ENCODE results near the gene ALKBH7. TPM values are rescaled to one million over a fixed set of nuclear protein-coding genes. Genes with fewer than 3 reads are reported as not detected.

Gene ALKBH7
- total and polyA plus RNA-seq, 4 experiments from 2014 or later, result 67.4 to 88.1 (median 72.9) TPM

DNA sequence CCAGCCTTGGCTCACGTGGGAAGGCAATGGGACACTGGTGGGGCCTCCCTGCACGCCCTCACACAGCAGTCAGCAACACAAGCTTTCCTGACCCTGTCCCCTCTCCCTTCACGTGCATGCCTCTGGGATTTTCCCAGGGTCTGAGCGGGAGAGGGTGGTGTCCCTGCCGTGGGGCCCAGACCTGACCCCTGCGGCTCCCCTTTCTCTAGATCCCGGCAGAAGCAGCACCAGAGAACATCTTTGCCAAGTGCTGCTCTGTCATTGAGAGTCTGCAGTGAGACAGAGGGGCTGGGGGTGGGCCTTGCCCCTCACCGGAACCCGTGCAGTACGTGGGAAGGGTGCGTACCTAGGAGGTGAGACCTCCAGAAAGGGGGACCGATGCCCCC lies 39.5 kb downstream of the ALKBH7 start:
- ChIA-PET POLR2A (ENCODE audit: partially characterized antibody) (interaction anchor here (0.6 kb wide), 1 partner anchor 11 kb away, joined by 3 read pairs; no protein-coding TSS in a partner anchor), CTCF (ENCODE audit: partially characterized antibody) (interaction anchor here (1.1 kb wide), 1 partner anchor 9 kb away, joined by 3 read pairs; no protein-coding TSS in a partner anchor)
- H3K36me3 Mint-ChIP-seq, result peaks cover 17 to 29% of the 10 kb centered on the region in 2 donors
- H3K36me3 ChIP-seq (ENCODE audit: insufficient read depth, low read length), result peaks cover 28% of the 10 kb centered on the region
- no peaks in the 10 kb centered on the region for H3K4me1 ChIP-seq (ENCODE audit: insufficient read depth, low read length)
- no peaks in the 10 kb centered on the region for H3K9me3 ChIP-seq (ENCODE audit: control insufficient read depth in 1 of 2, low read length in 2 of 2)
- H3K27ac ChIP-seq (ENCODE audit: low read depth, low read length), result no peak overlapping the region
- H3K4me3 Mint-ChIP-seq, result no peak overlapping the region
- H3K4me3 ChIP-seq (ENCODE audit: low read length in 2 of 2), result no peak overlapping the region
- no peak for DNase-seq
- no peaks in the 10 kb centered on the region for H3K27me3 Mint-ChIP-seq
- no peaks in the 10 kb centered on the region for H3K4me1 Mint-ChIP-seq
- intact Hi-C loops (cut with micrococcal nuclease), result no loop called here
- H3K27ac Mint-ChIP-seq, result peak overlapping the region in 1 of 7 donors; percentile 24
- H3K27me3 ChIP-seq (ENCODE audit: insufficient read depth, low read length), result no peaks in the 10 kb centered on the region
- no peaks in the 10 kb centered on the region for H3K9me3 Mint-ChIP-seq

DNA sequence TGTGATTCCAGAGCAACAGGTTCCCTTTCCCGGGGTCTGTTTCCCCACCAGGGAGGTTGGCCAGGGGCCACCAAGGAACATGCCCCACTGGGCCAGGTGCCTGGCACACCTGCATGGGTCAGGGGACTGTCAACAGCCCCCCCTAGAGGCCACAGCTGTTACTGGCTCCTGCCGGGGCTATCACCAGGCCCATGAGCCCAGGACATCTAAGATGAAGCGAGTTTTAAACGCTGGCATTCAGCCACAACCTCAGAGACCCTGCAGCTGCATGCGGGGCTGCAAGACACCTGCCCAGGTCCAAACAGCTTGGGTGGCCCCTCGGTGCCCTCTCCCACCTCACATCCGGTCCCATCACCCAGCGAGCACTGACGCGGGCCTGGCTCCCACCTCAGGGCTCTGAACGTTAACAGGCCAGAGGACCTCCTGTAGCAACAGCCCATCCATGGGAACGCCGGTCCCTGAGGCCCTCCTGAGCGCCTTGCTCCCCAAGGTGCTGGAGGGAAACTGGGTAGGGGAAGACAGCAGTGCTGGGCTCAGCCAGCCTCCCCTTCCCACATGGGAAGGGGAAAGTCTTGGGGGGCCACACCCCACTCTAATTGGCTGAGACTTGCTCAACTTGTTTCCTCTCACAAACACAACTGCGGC lies 40.0 kb downstream of the ALKBH7 start:
- no peak overlapping the region for H3K4me3 ChIP-seq (ENCODE audit: low read length in 2 of 2)
- H3K4me1 Mint-ChIP-seq, result no peaks in the 10 kb centered on the region
- H3K9me3 Mint-ChIP-seq, result peaks cover 0 to 1% (median 0%) of the 10 kb centered on the region in 8 donors
- H3K27me3 Mint-ChIP-seq, result no peaks in the 10 kb centered on the region
- intact Hi-C loops (cut with micrococcal nuclease), result no loop called here
- H3K4me1 ChIP-seq (ENCODE audit: insufficient read depth, low read length), result no peaks in the 10 kb centered on the region
- no peak overlapping the region for H3K27ac Mint-ChIP-seq
- peak; percentile 36 to 53 (median 49) for DNase-seq
- peaks cover 33% of the 10 kb centered on the region for H3K36me3 ChIP-seq (ENCODE audit: insufficient read depth, low read length)
- no peaks in the 10 kb centered on the region for H3K9me3 ChIP-seq (ENCODE audit: control insufficient read depth in 1 of 2, low read length in 2 of 2)
- CTCF ChIA-PET (ENCODE audit: partially characterized antibody), result interaction anchor here (1.1 kb wide), 1 partner anchor 9 kb away, joined by 3 read pairs; no protein-coding TSS in a partner anchor
- H3K36me3 Mint-ChIP-seq, result peaks cover 17 to 31% of the 10 kb centered on the region in 2 donors
- H3K27ac ChIP-seq (ENCODE audit: low read depth, low read length), result no peak overlapping the region
- H3K27me3 ChIP-seq (ENCODE audit: insufficient read depth, low read length), result no peaks in the 10 kb centered on the region
- H3K4me3 Mint-ChIP-seq, result no peak overlapping the region
- POLR2A ChIA-PET (ENCODE audit: partially characterized antibody), result interaction anchor here (0.6 kb wide), 1 partner anchor 11 kb away, joined by 3 read pairs; no protein-coding TSS in a partner anchor

DNA sequence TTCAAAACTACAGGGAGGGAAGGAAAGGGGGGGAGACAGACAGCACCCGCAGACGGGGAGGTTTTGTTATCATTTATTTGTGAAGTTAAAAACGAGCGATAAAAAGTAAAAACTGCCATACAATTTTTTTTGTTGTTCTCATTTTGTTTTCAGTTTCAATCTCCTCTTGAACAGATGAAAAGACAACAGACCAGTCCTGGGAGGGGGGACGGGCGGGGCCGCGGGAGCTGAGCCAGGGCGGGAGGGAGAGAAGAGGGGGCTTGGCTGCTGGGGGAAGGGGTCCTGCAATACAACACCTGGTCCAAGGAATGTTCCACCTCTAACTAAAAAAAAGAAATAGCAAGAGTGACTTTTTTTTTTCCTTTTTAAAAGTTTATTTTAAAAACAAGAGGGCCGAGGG lies 40.7 kb downstream of the ALKBH7 start:
- H3K4me1 Mint-ChIP-seq, result no peaks in the 10 kb centered on the region
- no peak overlapping the region for H3K4me3 ChIP-seq (ENCODE audit: low read length in 2 of 2)
- intact Hi-C loops (cut with micrococcal nuclease), result no loop called here

DNA sequence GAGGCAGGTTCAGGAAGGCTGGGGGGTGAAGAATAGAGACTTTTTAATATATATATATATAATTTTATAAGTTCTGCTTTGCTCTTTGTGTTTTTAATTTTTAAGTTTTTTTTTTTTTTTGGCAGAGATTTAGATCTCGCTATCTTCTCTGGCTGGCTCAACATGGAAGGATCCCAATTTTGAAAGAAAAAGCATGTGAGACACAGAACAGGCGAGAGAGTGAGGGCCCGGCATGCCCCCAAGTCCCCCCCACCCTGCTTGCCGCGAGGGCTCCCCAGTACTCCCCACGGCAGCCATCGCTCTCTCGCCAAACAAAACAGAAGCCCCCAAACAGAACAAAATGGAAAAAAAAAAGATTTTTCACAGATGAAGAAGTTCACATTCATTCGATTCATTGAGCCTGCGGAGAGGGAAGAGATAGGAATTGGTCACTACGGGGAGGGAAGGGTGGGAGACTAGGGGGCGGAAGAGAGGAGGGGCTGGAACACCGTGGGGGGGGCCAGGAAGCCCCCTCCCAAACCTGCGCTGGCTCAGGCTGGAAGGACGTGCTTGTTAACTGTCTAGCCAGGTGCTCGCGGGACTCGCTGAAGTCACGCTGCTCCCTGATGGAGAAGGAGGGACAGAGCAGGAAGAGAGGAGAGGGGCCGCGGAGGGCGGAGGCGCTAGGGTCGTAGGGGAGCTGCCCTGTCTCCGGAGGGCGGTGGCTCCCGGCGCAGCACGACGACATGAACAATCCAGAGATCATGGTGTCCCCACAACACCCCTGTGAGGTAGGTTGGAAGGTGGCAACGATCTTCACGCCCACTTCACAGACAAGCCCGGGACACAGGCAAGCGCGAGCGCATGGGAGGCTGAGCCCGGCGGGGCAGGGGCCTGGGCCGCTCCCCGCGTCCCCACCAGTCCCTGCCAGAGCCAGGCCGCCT lies 41.4 kb downstream of the ALKBH7 start:
- Histone ChIP-seq H3K4me1 (ENCODE audit: insufficient read depth, low read length) (no peaks in the 10 kb centered on the region), H3K9me3 (ENCODE audit: control insufficient read depth in 1 of 2, low read length in 2 of 2) (no peaks in the 10 kb centered on the region), H3K36me3 (ENCODE audit: insufficient read depth, low read length) (peaks cover 47% of the 10 kb centered on the region), H3K4me3 (ENCODE audit: low read length in 2 of 2) (no peak overlapping the region), H3K27ac (ENCODE audit: low read depth, low read length) (no peak overlapping the region), H3K27me3 (ENCODE audit: insufficient read depth, low read length) (no peaks in the 10 kb centered on the region)
- H3K27ac Mint-ChIP-seq, result no peak overlapping the region
- peaks cover 21 to 40% of the 10 kb centered on the region in 2 donors for H3K36me3 Mint-ChIP-seq
- no peak for DNase-seq
- CTCF ChIA-PET (ENCODE audit: partially characterized antibody), result no interaction called here
- H3K9me3 Mint-ChIP-seq, result peaks cover 0 to 1% (median 0%) of the 10 kb centered on the region in 8 donors
- H3K27me3 Mint-ChIP-seq, result no peaks in the 10 kb centered on the region
- POLR2A ChIA-PET (ENCODE audit: partially characterized antibody), result no interaction called here
- intact Hi-C loops (cut with micrococcal nuclease), result no loop called here
- H3K4me3 Mint-ChIP-seq, result no peak overlapping the region
- no peaks in the 10 kb centered on the region for H3K4me1 Mint-ChIP-seq

More for the DNA sequence above, 40.7 kb downstream of the ALKBH7 start:
- Mint-ChIP-seq H3K36me3 (peaks cover 21 to 34% of the 10 kb centered on the region in 2 donors), H3K9me3 (peaks cover 0 to 1% (median 0%) of the 10 kb centered on the region in 8 donors), H3K4me3 (no peak overlapping the region), H3K27ac (no peak overlapping the region), H3K27me3 (no peaks in the 10 kb centered on the region)
- H3K27ac ChIP-seq (ENCODE audit: low read depth, low read length), result no peak overlapping the region
- ChIA-PET POLR2A (ENCODE audit: partially characterized antibody) (no interaction called here), CTCF (ENCODE audit: partially characterized antibody) (no interaction called here)
- H3K27me3 ChIP-seq (ENCODE audit: insufficient read depth, low read length), result no peaks in the 10 kb centered on the region
- H3K4me1 ChIP-seq (ENCODE audit: insufficient read depth, low read length), result no peaks in the 10 kb centered on the region
- no peak for DNase-seq
- H3K9me3 ChIP-seq (ENCODE audit: control insufficient read depth in 1 of 2, low read length in 2 of 2), result no peaks in the 10 kb centered on the region
- peaks cover 41% of the 10 kb centered on the region for H3K36me3 ChIP-seq (ENCODE audit: insufficient read depth, low read length)

DNA sequence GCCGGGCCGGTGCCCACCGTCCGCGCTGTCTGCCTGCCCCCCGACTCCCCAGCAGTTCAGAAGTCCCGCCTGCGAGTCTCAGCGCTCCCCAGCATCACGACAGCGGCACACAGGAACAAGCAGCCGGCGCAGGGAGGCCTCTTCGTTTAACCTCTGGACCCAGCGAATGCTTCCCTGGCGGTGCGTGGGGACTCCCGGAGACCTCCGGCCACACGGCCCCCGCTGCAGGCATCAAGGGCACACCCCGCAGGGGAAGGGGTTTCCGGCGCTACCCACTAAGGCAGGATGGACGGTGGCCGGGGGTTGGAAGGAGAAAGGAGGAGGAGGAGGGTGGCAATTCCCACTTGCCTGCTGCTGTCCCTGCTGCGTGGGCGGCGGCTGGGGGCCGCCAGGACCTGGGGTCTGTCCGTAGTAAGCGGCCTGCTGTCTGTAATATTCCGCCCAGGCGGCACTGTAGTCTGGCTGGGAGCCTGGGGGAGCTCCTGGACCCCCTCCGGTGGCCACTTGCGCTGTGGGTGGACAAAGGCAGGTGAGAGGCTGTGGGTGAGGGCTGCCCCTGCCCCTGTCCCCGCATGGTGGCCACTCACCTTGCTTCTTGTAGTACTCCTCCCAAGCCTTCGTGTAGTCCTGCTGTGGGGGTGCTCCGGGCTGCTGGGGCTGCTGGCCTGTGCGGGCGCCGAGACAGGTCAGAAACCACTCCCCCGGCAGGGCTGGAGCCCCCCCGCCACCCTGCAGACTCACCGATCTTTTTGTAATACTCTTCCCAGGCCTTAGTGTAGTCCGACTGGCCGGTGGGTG lies 42.4 kb downstream of the ALKBH7 start:
- POLR2A ChIA-PET (ENCODE audit: partially characterized antibody), result no interaction called here

DNA sequence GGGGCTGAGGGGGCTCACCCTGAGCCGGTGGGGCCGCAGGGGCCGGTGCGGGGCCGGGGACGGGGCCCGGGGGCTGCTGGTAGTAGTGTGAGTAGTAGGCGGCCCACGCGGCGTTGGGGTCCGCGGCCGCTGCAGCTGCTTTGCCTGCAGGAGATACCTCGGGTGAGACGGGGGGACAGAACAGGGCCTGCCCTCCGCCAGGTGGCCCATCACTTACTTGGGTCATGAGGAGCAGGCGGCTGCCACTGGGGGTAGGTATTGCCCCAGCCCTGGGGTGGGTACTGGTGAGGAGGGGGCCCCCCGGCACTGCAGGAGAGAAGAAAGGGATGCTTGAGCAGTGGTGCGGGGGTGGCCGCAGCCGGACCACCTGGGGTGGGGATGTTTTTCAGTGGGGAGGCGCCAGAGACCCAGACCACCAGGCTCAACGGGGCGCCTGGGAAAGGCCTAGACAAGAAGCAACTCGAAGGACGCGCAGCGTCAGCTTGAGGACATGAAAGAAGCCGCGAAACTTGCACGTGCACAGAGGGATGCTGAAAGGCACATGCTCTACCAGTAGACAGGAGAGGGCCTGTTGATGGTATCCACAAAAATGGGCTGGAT lies 43.1 kb downstream of the ALKBH7 start:
- Mint-ChIP-seq H3K27me3 (no peaks in the 10 kb centered on the region), H3K9me3 (peaks cover 0 to 1% (median 0%) of the 10 kb centered on the region in 8 donors), H3K4me1 (no peaks in the 10 kb centered on the region), H3K36me3 (peaks cover 29 to 58% of the 10 kb centered on the region in 2 donors), H3K27ac (no peak overlapping the region), H3K4me3 (no peak overlapping the region)
- Histone ChIP-seq H3K36me3 (ENCODE audit: insufficient read depth, low read length) (peaks cover 64% of the 10 kb centered on the region), H3K4me3 (ENCODE audit: low read length in 2 of 2) (no peak overlapping the region), H3K9me3 (ENCODE audit: control insufficient read depth in 1 of 2, low read length in 2 of 2) (no peaks in the 10 kb centered on the region), H3K27ac (ENCODE audit: low read depth, low read length) (no peak overlapping the region), H3K27me3 (ENCODE audit: insufficient read depth, low read length) (no peaks in the 10 kb centered on the region), H3K4me1 (ENCODE audit: insufficient read depth, low read length) (no peaks in the 10 kb centered on the region)
- no peak for DNase-seq
- ChIA-PET POLR2A (ENCODE audit: partially characterized antibody) (no interaction called here), CTCF (ENCODE audit: partially characterized antibody) (no interaction called here)
- intact Hi-C loops (cut with micrococcal nuclease), result no loop called here

More for the DNA sequence above, 42.4 kb downstream of the ALKBH7 start:
- Histone ChIP-seq H3K36me3 (ENCODE audit: insufficient read depth, low read length) (peaks cover 57% of the 10 kb centered on the region), H3K27me3 (ENCODE audit: insufficient read depth, low read length) (no peaks in the 10 kb centered on the region), H3K9me3 (ENCODE audit: control insufficient read depth in 1 of 2, low read length in 2 of 2) (no peaks in the 10 kb centered on the region), H3K27ac (ENCODE audit: low read depth, low read length) (no peak overlapping the region), H3K4me1 (ENCODE audit: insufficient read depth, low read length) (no peaks in the 10 kb centered on the region), H3K4me3 (ENCODE audit: low read length in 2 of 2) (no peak overlapping the region)
- Mint-ChIP-seq H3K27me3 (no peaks in the 10 kb centered on the region), H3K4me1 (no peaks in the 10 kb centered on the region), H3K27ac (no peak overlapping the region), H3K9me3 (peaks cover 0 to 1% (median 0%) of the 10 kb centered on the region in 8 donors), H3K4me3 (no peak overlapping the region), H3K36me3 (peaks cover 24 to 51% of the 10 kb centered on the region in 2 donors)
- CTCF ChIA-PET (ENCODE audit: partially characterized antibody), result no interaction called here
- intact Hi-C loops (cut with micrococcal nuclease), result no loop called here
- DNase-seq, result no peak
